Measurements from ENCODE around the gene RND3. TPM values are rescaled to one million over a fixed set of nuclear protein-coding genes. Genes with fewer than 3 reads are reported as not detected.

The RND3 gene
- total and polyA plus RNA-seq, 2 donors (not counting 1 experiment from before 2014, with no cell fraction given), result not detected

GRCh38 chr2:150508497-150509137 is 21.1 kb upstream of the RND3 start:
- WGBS (ENCODE audit: insufficient coverage), result no CpG with 5 or more reads among the region's 2 CpGs
- no peaks in the 10 kb centered on the region for H3K9me3 ChIP-seq (ENCODE audit: control extremely low read depth in 1 of 3, control insufficient read depth in 2 of 3, insufficient read depth in 1 of 3, low read length in 2 of 3)
- no peak overlapping the region for H3K27ac ChIP-seq (ENCODE audit: low read length in 2 of 2)
- TF ChIP-seq, protein P1, sequence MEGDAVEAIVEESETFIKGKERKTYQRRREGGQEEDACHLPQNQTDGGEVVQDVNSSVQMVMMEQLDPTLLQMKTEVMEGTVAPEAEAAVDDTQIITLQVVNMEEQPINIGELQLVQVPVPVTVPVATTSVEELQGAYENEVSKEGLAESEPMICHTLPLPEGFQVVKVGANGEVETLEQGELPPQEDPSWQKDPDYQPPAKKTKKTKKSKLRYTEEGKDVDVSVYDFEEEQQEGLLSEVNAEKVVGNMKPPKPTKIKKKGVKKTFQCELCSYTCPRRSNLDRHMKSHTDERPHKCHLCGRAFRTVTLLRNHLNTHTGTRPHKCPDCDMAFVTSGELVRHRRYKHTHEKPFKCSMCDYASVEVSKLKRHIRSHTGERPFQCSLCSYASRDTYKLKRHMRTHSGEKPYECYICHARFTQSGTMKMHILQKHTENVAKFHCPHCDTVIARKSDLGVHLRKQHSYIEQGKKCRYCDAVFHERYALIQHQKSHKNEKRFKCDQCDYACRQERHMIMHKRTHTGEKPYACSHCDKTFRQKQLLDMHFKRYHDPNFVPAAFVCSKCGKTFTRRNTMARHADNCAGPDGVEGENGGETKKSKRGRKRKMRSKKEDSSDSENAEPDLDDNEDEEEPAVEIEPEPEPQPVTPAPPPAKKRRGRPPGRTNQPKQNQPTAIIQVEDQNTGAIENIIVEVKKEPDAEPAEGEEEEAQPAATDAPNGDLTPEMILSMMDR (IDR thresholded peaks at IDR 0.05), result no peak
- no peak for TF ChIP-seq EZH2 (IDR thresholded peaks at IDR 0.05; ENCODE audit: borderline replicate concordance, insufficient read depth, low read depth, low read length, poor library complexity, severe bottlenecking)
- peaks cover 3% of the 10 kb centered on the region for H3K27me3 Mint-ChIP-seq
- H3K79me2 ChIP-seq (ENCODE audit: control insufficient read depth, insufficient read depth, low read length), result no peaks in the 10 kb centered on the region
- peaks cover 6% of the 10 kb centered on the region for H3K9me3 Mint-ChIP-seq (ENCODE audit: insufficient read depth)
- POLR2A ChIA-PET, result no interaction called here
- ATAC-seq (ENCODE audit: low read depth) (no peak), DNase-seq (no peak)
- no peaks in the 10 kb centered on the region for H3K4me1 Mint-ChIP-seq
- no peak overlapping the region for H3K9ac ChIP-seq (ENCODE audit: low read length)
- intact Hi-C loops (cut with micrococcal nuclease), result no loop called here
- H3K4me2 ChIP-seq (replicated peaks; ENCODE audit: low read depth, low read length, poor library complexity, severe bottlenecking), result no peak overlapping the region
- H3K27me3 ChIP-seq (replicated peaks in 1 of 4; ENCODE audit: control extremely low read depth in 1 of 4, control insufficient read depth in 3 of 4, insufficient read depth in 4 of 4, low read length in 3 of 4), result no peaks in the 10 kb centered on the region
- no peak overlapping the region for H3K27ac Mint-ChIP-seq
- no peak overlapping the region for H3K4me3 ChIP-seq (ENCODE audit: control extremely low read depth in 1 of 5, extremely low read depth in 1 of 5, insufficient read depth in 1 of 5, low read depth in 2 of 5, low read length in 4 of 5)
- CTCF ChIA-PET, result no interaction called here
- H4K20me1 ChIP-seq (ENCODE audit: control insufficient read depth, insufficient read depth, low read length, poor library complexity, severe bottlenecking), result no peaks in the 10 kb centered on the region
- H3K4me1 ChIP-seq (ENCODE audit: control insufficient read depth in 2 of 2, insufficient read depth in 2 of 2, low read length in 2 of 2), result no peaks in the 10 kb centered on the region
- H3K36me3 ChIP-seq (replicated peaks in 1 of 2; ENCODE audit: control extremely low read depth in 1 of 2, control insufficient read depth in 1 of 2, extremely low read depth in 1 of 2, insufficient read depth in 2 of 2, low read length in 1 of 2), result no peaks in the 10 kb centered on the region
- no peak overlapping the region for H2AFZ ChIP-seq (ENCODE audit: insufficient read depth, low read depth, low read length, poor library complexity, severe bottlenecking)
- no peak overlapping the region for H3K4me3 Mint-ChIP-seq

DNA sequence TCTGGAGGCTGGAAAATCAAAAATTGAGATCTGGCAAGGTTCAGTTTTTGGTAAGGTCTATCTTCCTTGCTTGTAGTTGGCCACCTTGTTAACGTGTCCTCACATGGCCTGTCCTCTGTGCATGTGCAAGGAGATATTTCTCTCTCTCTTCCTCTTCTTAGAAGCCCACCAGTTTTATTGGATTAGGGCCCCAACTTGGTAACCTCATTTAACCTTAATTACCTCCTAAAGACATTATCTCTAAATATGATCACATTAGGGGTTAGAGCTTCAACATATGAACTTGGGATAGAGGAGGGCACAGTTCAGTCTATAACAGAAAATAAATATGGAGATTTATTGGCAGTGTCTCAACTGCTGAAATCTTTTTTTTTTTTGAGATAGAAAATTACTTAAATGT is 19.6 kb upstream of the RND3 start:
- H3K36me3 ChIP-seq (replicated peaks in 1 of 2; ENCODE audit: control extremely low read depth in 1 of 2, control insufficient read depth in 1 of 2, extremely low read depth in 1 of 2, insufficient read depth in 2 of 2, low read length in 1 of 2), result no peaks in the 10 kb centered on the region
- H3K27me3 Mint-ChIP-seq, result peaks cover 3% of the 10 kb centered on the region
- H3K4me1 Mint-ChIP-seq, result no peaks in the 10 kb centered on the region
- DNase-seq (no peak), ATAC-seq (ENCODE audit: low read depth) (no peak)
- H3K9me3 ChIP-seq (ENCODE audit: control extremely low read depth in 1 of 3, control insufficient read depth in 2 of 3, insufficient read depth in 1 of 3, low read length in 2 of 3), result no peaks in the 10 kb centered on the region
- no peak overlapping the region for H3K4me3 Mint-ChIP-seq
- no peaks in the 10 kb centered on the region for H4K20me1 ChIP-seq (ENCODE audit: control insufficient read depth, insufficient read depth, low read length, poor library complexity, severe bottlenecking)
- H3K79me2 ChIP-seq (ENCODE audit: control insufficient read depth, insufficient read depth, low read length), result no peaks in the 10 kb centered on the region
- WGBS (ENCODE audit: insufficient coverage), result no CpG with 5 or more reads among the region's 1 CpG
- no peaks in the 10 kb centered on the region for H3K27me3 ChIP-seq (replicated peaks in 1 of 4; ENCODE audit: control extremely low read depth in 1 of 4, control insufficient read depth in 3 of 4, insufficient read depth in 4 of 4, low read length in 3 of 4)
- no peak overlapping the region for H3K4me2 ChIP-seq (replicated peaks; ENCODE audit: low read depth, low read length, poor library complexity, severe bottlenecking)
- intact Hi-C loops (cut with micrococcal nuclease), result no loop called here
- H3K27ac ChIP-seq (ENCODE audit: low read length in 2 of 2), result no peak overlapping the region
- H2AFZ ChIP-seq (ENCODE audit: insufficient read depth, low read depth, low read length, poor library complexity, severe bottlenecking), result no peak overlapping the region
- no peaks in the 10 kb centered on the region for H3K4me1 ChIP-seq (ENCODE audit: control insufficient read depth in 2 of 2, insufficient read depth in 2 of 2, low read length in 2 of 2)
- POLR2A ChIA-PET, result no interaction called here
- H3K9ac ChIP-seq (ENCODE audit: low read length), result no peak overlapping the region
- H3K9me3 Mint-ChIP-seq (ENCODE audit: insufficient read depth), result peaks cover 6% of the 10 kb centered on the region
- CTCF ChIA-PET, result no interaction called here
- H3K4me3 ChIP-seq (ENCODE audit: control extremely low read depth in 1 of 5, extremely low read depth in 1 of 5, insufficient read depth in 1 of 5, low read depth in 2 of 5, low read length in 4 of 5), result no peak overlapping the region
- TF ChIP-seq, protein P1 (IDR thresholded peaks at IDR 0.05), result no peak
- no peak for TF ChIP-seq EZH2 (IDR thresholded peaks at IDR 0.05; ENCODE audit: borderline replicate concordance, insufficient read depth, low read depth, low read length, poor library complexity, severe bottlenecking)
- H3K27ac Mint-ChIP-seq, result no peak overlapping the region
